H9 (cell line): ENCODE data around the gene PPTC7. TPM values are rescaled to one million over a fixed set of nuclear protein-coding genes. Genes with fewer than 3 reads are reported as not detected.

ENCODE experiments used
- DNase-seq: peaks from one replicate; pipeline ENCODE4 v3.0.0-alpha.2; 2017
- H2AFZ ChIP-seq: one replicate; pipeline ENCODE4 v1.6.1; 2013; ENCODE audit warnings: mild to moderate bottlenecking, low read length, control low read depth, moderate library complexity
- H2AK5ac ChIP-seq: 2 replicates; pipeline ENCODE4 v1.6.1; 2013; ENCODE audit warnings: low read length, control low read depth, mixed read lengths; ENCODE audit not compliant: insufficient read length
- H2BK120ac ChIP-seq: one replicate; pipeline ENCODE4 v1.6.1; 2013; ENCODE audit warnings: low read depth, mild to moderate bottlenecking, low read length, control low read depth, inconsistent platforms; ENCODE audit not compliant: poor library complexity, severe bottlenecking
- H2BK12ac ChIP-seq: 2 replicates; pipeline ENCODE4 v1.6.1; 2013; ENCODE audit warnings: low read length, control low read depth, mixed read lengths, low read depth; ENCODE audit not compliant: insufficient read length
- H2BK15ac ChIP-seq: 2 replicates; pipeline ENCODE4 v1.6.1; 2013; ENCODE audit warnings: low read depth, low read length, control low read depth
- H2BK20ac ChIP-seq: one replicate; pipeline ENCODE4 v1.6.1; 2013; ENCODE audit warnings: low read depth, mild to moderate bottlenecking, low read length, control low read depth, inconsistent platforms; ENCODE audit not compliant: poor library complexity, severe bottlenecking
- H2BK5ac ChIP-seq: 2 replicates; pipeline ENCODE4 v1.6.1; 2013; ENCODE audit warnings: low read length, control low read depth, mixed read lengths; ENCODE audit not compliant: insufficient read length
- H3K14ac ChIP-seq: 2 replicates; pipeline ENCODE4 v1.6.1; 2013; ENCODE audit warnings: low read length, control low read depth; ENCODE audit not compliant: insufficient read depth
- H3K18ac ChIP-seq: 2 replicates; pipeline ENCODE4 v1.6.1; 2013; ENCODE audit warnings: low read depth, mild to moderate bottlenecking, mixed read lengths, low read length, control low read depth; ENCODE audit not compliant: insufficient read length
- H3K23ac ChIP-seq: 2 replicates; pipeline ENCODE4 v1.6.1; 2013; ENCODE audit warnings: low read length, control low read depth, mixed read lengths, low read depth; ENCODE audit not compliant: insufficient read length
- H3K23me2 ChIP-seq: 2 replicates; pipeline ENCODE4 v1.6.1; 2013; ENCODE audit warnings: low read depth, mild to moderate bottlenecking, mixed read lengths, low read length, control low read depth; ENCODE audit not compliant: insufficient read length, poor library complexity, severe bottlenecking
- H3K27ac ChIP-seq: 2 replicates; pipeline ENCODE4 v1.5.1; 2013; ENCODE audit warnings: low read length, control low read depth, mixed read lengths, low read depth; ENCODE audit not compliant: insufficient read length
- H3K27me3 ChIP-seq: 2 replicates; pipeline ENCODE4 v1.6.1; 2013; ENCODE audit warnings: low read length, control low read depth, inconsistent platforms; ENCODE audit not compliant: insufficient read depth
- H3K4ac ChIP-seq: 2 replicates; pipeline ENCODE4 v1.6.1; 2013; ENCODE audit warnings: low read depth, mild to moderate bottlenecking, control low read depth, inconsistent platforms, low read length, moderate library complexity
- H3K4me1 ChIP-seq: 2 replicates; pipeline ENCODE4 v1.6.1; 2013; ENCODE audit warnings: low read length, control low read depth, inconsistent platforms; ENCODE audit not compliant: insufficient read depth
- H3K4me2 ChIP-seq: 2 replicates; pipeline ENCODE4 v1.6.1; 2013; ENCODE audit warnings: low read length, control low read depth, mixed read lengths; ENCODE audit not compliant: insufficient read length, insufficient read depth
- H3K56ac ChIP-seq: 2 replicates; pipeline ENCODE4 v1.6.1; 2013; ENCODE audit warnings: low read depth, mild to moderate bottlenecking, mixed read lengths, low read length, control low read depth; ENCODE audit not compliant: insufficient read length
- H3K79me1 ChIP-seq: 2 replicates; pipeline ENCODE4 v1.6.1; 2013; ENCODE audit warnings: low read depth, mild to moderate bottlenecking, moderate library complexity, low read length, control low read depth, inconsistent platforms; ENCODE audit not compliant: insufficient read depth, poor library complexity, severe bottlenecking
- H3K79me2 ChIP-seq: 2 replicates; pipeline ENCODE4 v1.6.1; 2013; ENCODE audit warnings: low read length, control low read depth, inconsistent platforms; ENCODE audit not compliant: insufficient read depth
- H3K9ac ChIP-seq: 2 replicates; pipeline ENCODE4 v1.6.1; 2013; ENCODE audit warnings: low read length, control low read depth, mixed read lengths; ENCODE audit not compliant: insufficient read length; ENCODE audit errors: extremely low read depth
- H3K9me3 ChIP-seq: one replicate; pipeline ENCODE4 v1.6.1; 2013; ENCODE audit warnings: low read depth, low read length, inconsistent platforms; ENCODE audit not compliant: control insufficient read depth
- H3T11ph ChIP-seq: one replicate; pipeline ENCODE4 v1.6.1; 2013; ENCODE audit warnings: mild to moderate bottlenecking, low read length, control low read depth, inconsistent platforms
- H4K20me1 ChIP-seq: one replicate; pipeline ENCODE4 v1.6.1; 2013; ENCODE audit not compliant: control insufficient read depth, insufficient read length, insufficient read depth
- H4K5ac ChIP-seq: 2 replicates; pipeline ENCODE4 v1.6.1; 2013; ENCODE audit warnings: low read depth, mild to moderate bottlenecking, mixed read lengths, low read length, control low read depth; ENCODE audit not compliant: insufficient read length
- H4K8ac ChIP-seq: replicated peaks from 2 replicates; pipeline ENCODE4 v1.6.1; 2013; ENCODE audit warnings: low read length, control low read depth, mixed read lengths, low read depth; ENCODE audit not compliant: insufficient read length
- H4K91ac ChIP-seq: 2 replicates; pipeline ENCODE4 v1.6.1; 2013; ENCODE audit warnings: low read depth, mild to moderate bottlenecking, moderate library complexity, mixed read lengths, low read length, control low read depth; ENCODE audit not compliant: insufficient read length
- H3K27ac Mint-ChIP-seq, 3 experiments: 2 replicates in 2 of 3; 3 replicates in 1 of 3; pipeline ENCODE4 v1.8.0; 2020 to 2021; ENCODE audit warnings: mixed read lengths in 3 of 3, mild to moderate bottlenecking in 1 of 3, moderate library complexity in 1 of 3
- H3K27me3 Mint-ChIP-seq: 2 replicates; pipeline ENCODE4 v1.8.0; 2021; ENCODE audit warnings: low read depth, mild to moderate bottlenecking, moderate library complexity, mixed read lengths
- H3K36me3 Mint-ChIP-seq, 3 experiments: 2 replicates in 2 of 3; 3 replicates in 1 of 3; pipeline ENCODE4 v1.8.0; 2020 to 2021; ENCODE audit warnings: low read depth in 3 of 3, mixed read lengths in 3 of 3; ENCODE audit not compliant: insufficient read depth in 1 of 3
- H3K4me1 Mint-ChIP-seq, 2 experiments: 2 replicates each; pipeline ENCODE4 v1.8.0; 2020; ENCODE audit warnings: mixed read lengths in 2 of 2
- H3K4me3 Mint-ChIP-seq, 2 experiments: 2 replicates in 1 of 2; 3 replicates in 1 of 2; pipeline ENCODE4 v1.8.0; 2020 to 2021; ENCODE audit warnings: mild to moderate bottlenecking in 2 of 2, mixed read lengths in 2 of 2, moderate library complexity in 1 of 2
- H3K9me3 Mint-ChIP-seq, 2 experiments: 2 replicates in 1 of 2; 3 replicates in 1 of 2; pipeline ENCODE4 v1.8.0; 2020; ENCODE audit warnings: mild to moderate bottlenecking in 2 of 2, mixed read lengths in 2 of 2, moderate library complexity in 1 of 2
- WGBS: extraction: QIAGEN DNeasy Blood & Tissue Kit; methylation state at CpG from one replicate; pipeline ENCODE4 v1.1.7; 2013; ENCODE audit warnings: missing lambda C conversion rate, low lambda C conversion rate, mixed read lengths; ENCODE audit not compliant: insufficient read length; ENCODE audit errors: extremely low coverage; 5-methylcytosine and 5-hydroxymethylcytosine counted together
- total RNA-seq: library from RNA; stranded (reverse); gene quantifications from 2 replicates; pipeline ENCODE4 v1.2.1, GENCODE V29; 2021
- TF ChIP-seq, protein P1 (sequence below): fragments of 200-600 bp; sonication (generic); conservative IDR thresholded peaks from 3 replicates; pipeline ENCODE4 v1.8.0; 2021; ENCODE audit warnings: antibody characterized with exemption, mild to moderate bottlenecking

Gene PPTC7
- total RNA-seq, 1 experiment from 2014 or later, result 15.8 TPM

DNA sequence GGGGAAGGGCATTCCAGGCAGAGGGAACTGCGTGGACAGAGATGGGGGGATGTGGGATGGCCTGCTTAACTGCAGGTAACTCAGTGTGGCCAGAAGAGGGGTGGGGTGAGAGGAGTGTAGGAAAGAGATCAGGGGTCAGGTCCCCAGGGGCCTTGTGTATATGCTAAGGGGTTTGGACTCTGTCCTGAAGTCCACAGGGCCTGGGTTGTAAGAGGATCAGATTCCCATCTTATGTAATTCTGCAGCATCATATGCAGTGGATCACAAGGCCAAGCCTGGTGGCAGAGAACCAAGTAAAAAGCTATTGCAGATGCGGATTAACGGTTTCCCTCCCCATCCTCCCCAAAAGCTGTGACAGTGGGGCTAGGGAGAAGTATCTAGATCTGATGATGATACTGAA, 39.5 kb upstream of the PPTC7 start:
- WGBS, result no CpG with 5 or more reads among the region's 3 CpGs

More for the DNA sequence above, 39.5 kb upstream of the PPTC7 start:
- Histone ChIP-seq H3K4ac (no peak overlapping the region), H2BK20ac (no peak overlapping the region), H3K79me2 (no peaks in the 10 kb centered on the region), H2BK120ac (no peak overlapping the region), H3K27me3 (no peaks in the 10 kb centered on the region), H3K23ac (no peak overlapping the region), H3K9me3 (no peaks in the 10 kb centered on the region), H4K20me1 (no peaks in the 10 kb centered on the region), H3K27ac (no peak overlapping the region), H3K79me1 (no peaks in the 10 kb centered on the region), H3K4me1 (no peaks in the 10 kb centered on the region), H2BK12ac (no peak overlapping the region), H3K23me2 (no peaks in the 10 kb centered on the region), H3K18ac (no peak overlapping the region), H3K56ac (no peak overlapping the region), H2AFZ (no peak overlapping the region), H2AK5ac (no peak overlapping the region), H2BK5ac (no peak overlapping the region), H4K91ac (no peak overlapping the region), H3K14ac (no peak overlapping the region), H3K9ac (no peak overlapping the region), H4K8ac (no peak overlapping the region), H4K5ac (no peak overlapping the region), H3T11ph (no peak overlapping the region), H2BK15ac (no peak overlapping the region), H3K4me2 (no peak overlapping the region)
- Mint-ChIP-seq H3K27ac (no peak overlapping the region), H3K4me1 (peaks cover 2 to 8% of the 10 kb centered on the region in 2 experiments; a peak in 2 of 4 replicates), H3K27me3 (no peaks in the 10 kb centered on the region), H3K4me3 (no peak overlapping the region), H3K9me3 (no peaks in the 10 kb centered on the region), H3K36me3 (0 out of 7 replicates have a peak, but pooled peaks cover 0 to 2% (median 0%) of the 10 kb centered on the region in 3 experiments)
- TF ChIP-seq, protein P1, sequence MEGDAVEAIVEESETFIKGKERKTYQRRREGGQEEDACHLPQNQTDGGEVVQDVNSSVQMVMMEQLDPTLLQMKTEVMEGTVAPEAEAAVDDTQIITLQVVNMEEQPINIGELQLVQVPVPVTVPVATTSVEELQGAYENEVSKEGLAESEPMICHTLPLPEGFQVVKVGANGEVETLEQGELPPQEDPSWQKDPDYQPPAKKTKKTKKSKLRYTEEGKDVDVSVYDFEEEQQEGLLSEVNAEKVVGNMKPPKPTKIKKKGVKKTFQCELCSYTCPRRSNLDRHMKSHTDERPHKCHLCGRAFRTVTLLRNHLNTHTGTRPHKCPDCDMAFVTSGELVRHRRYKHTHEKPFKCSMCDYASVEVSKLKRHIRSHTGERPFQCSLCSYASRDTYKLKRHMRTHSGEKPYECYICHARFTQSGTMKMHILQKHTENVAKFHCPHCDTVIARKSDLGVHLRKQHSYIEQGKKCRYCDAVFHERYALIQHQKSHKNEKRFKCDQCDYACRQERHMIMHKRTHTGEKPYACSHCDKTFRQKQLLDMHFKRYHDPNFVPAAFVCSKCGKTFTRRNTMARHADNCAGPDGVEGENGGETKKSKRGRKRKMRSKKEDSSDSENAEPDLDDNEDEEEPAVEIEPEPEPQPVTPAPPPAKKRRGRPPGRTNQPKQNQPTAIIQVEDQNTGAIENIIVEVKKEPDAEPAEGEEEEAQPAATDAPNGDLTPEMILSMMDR, result no peak
- no peak for DNase-seq
